Kidney capillary endothelial cell (primary cell): Measurements from ENCODE around the gene RBM47.
"Not testable (repeated sequence)": the region's sequence is repeated elsewhere in the genome, so short reads cannot be mapped to it uniquely, and the experiment has no call there.

Experiments
- DNase-seq: peaks from one replicate; pipeline ENCODE4 v3.0.0-alpha.2; 2018; ENCODE audit warnings: low spot score

The RBM47 gene

DNA sequence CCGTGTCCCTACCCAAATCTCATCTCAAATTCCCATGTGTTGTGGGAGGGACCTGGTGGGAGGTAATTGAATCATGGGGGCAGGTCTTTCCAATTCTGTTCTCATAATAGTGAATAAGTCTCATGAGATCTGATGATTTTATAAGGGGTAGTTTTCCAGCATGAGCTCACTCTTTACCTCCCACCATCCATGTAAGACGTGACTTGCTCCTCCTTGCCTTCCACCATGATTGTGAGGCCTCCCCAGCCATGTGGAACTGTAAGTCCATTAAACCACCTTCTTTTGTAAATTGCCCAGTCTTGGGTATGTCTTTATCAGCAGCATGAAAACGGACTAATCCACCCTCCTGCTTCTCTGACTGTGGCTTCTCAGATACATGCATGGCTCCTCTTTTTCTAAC lies 222.2 kb downstream of the RBM47 start:
- DNase-seq: not testable (repeated sequence)

DNA sequence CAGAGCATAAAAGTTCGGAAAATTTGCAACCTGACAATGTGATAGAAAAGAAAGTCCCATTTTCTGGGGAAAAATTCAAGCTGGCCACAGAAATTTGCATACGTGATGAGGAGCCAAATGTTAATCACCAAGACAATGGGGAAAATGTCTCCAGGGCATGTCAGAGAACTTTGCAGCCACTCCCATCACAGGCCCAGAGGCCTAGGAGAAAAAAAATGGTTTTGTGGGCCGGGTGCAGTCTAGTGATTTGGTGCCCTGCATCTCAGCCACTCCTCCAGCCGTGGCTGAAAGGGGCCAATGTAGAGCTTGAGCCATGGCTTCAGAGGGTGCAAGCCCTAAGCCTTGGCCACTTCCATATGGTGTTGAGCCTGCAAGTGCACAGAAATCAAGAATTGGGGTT lies 223.3 kb downstream of the RBM47 start:
- no peak for DNase-seq

DNA sequence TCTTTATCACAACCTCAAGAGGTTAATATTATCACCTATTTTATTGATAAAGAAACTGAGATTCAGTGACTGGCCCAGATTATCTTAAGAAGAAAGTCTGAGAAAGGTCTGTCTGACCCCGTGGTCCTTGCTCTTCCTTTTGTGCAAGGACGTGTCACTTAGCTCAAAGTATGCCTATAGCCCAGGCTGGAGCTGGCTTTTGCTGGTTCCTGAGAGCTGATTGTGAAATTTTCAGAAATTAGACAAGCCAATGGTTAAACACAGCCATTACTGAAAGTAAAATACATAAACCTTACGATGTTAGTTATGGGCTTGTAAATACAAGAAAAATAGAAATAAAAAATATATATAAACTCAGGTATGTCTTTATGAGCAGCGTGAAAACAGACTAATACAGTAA lies 224.5 kb downstream of the RBM47 start:
- no peak for DNase-seq

DNA sequence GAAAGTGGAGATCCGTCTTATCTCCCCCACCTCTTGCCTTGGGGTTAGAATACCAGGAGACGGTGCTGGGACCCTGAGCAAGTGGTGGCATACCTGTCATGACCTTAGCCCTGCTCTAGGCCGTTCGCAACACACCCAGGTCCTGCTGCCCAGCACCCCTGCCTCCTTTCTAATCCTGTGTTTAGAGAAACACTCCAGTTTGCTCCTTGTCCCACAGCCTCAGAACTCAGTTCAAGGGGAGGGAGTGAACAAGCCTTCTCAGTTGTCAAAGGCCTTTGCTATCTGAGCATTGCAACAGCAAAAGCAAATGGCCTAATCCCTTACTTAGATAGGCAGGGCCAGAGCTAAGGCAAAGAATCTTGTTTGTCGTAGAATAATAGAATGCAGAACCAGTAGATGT lies 226.6 kb downstream of the RBM47 start:
- no peak for DNase-seq

DNA sequence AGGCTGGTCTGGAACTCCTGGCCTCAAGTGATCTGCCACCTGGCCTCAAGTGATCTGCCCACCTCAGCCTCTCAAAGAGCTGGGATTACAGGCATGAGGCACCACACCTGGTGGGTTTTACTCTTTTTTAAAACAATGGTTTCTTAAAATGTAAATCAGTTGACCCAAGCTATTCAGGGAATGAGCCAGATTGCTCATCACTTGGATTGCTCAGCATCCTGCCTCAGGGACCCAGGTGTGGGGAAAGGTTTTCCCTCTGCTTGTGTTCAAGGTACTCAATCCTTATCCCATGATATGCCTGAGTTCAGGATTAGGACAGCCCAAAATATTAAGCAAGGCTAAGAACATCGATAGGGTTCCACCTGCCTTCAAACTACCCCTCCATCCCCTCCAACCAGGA lies 227.1 kb downstream of the RBM47 start:
- DNase-seq: no peak

DNA sequence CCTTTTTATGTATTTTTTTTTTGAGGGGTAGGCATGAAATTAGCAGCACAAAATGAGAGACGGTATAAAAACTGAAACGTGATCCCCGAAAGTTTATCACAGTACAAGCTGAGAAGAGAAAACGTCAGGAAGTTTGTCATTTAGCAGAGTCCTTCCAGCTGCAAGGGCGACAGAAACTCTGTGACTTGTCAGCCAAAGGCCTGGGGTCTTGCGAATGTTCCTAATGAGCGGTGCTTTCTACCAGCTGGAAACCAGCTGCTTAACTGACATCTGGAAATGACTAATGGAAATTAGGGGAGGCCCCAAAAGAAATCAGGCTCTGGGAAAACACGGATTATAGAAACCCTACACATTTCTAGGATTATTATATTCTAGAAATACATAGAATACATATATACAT lies 228.0 kb downstream of the RBM47 start:
- no peak for DNase-seq

DNA sequence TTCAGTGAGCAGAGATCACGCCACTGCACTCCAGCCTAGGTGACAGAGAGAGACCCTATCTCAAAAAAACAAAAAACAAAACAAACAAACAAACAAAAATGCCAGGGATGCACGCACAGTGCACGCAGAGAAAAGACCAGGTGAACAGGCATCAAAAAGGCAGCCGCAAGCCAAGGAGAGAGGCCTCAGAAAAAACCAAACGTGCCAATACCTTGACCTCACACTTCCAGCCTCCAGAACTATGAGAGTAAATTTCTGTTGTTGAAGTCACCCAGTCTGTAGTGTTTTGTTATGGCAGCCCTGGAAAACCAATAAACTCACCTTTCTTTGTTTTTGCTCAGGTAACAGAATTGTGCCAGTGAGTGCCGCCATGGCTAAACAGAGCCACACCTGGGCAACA lies 228.6 kb downstream of the RBM47 start:
- no peak for DNase-seq

DNA sequence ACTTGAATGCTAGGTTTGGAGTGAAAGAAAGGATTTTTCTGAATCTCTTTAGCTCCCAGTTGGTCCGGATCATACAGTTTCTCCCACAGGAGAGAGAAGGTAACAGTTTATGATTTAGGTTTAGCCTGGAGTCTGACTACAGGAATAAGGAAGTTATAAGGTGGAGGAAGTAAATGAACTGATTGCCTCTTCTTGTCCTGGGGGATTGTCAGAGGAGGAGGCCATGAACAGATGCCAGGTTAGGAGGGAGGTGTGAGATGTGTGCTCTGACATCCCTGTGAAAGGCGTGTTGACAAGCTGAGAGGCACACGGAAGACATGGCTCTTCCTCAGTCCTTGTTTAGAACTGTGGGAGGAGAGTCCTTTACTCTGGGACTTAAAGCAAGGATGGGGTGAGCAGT lies 230.1 kb downstream of the RBM47 start:
- DNase-seq: no peak

DNA sequence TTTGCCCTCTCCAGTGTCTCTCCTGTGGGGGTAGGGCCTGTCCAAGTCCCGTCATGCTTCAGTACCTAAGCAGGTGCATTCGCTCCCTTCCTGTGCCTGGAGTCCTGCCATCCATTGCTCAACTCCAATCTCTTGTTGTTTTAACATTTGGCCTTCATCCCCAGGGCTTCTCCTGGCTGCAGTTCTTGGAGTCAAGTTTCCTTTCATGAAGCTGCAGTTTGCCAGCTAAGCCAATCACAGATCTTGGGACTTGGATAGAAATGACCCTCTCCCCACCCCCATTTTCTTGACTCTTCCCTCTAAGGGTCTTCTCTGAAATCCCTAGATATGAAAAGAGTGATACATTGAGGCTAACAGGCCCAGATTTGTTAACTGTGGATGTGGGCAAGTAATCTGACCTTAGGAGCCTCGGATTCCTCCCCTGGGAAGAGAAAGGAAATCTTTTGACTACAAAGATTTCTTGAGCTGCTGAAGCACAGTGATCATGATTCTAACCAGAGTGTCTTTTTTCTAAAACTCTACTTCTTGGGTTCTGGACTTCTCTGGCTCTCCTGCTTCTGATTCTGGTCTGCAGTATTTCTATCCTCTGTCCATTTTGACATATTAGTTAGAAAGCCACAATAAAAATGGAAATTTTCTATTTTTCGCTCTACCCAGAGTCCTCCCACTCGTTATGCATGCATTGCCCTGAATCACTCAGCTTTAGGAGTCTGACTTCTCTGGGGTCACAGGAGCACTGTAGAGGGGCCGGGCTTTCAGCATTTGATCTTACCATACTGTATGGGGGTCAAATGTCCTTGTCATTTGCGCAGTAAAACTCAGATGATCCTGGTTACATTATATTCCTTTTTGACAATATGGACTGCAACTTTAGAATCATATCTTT lies 233.5 kb downstream of the RBM47 start:
- DNase-seq: no peak

DNA sequence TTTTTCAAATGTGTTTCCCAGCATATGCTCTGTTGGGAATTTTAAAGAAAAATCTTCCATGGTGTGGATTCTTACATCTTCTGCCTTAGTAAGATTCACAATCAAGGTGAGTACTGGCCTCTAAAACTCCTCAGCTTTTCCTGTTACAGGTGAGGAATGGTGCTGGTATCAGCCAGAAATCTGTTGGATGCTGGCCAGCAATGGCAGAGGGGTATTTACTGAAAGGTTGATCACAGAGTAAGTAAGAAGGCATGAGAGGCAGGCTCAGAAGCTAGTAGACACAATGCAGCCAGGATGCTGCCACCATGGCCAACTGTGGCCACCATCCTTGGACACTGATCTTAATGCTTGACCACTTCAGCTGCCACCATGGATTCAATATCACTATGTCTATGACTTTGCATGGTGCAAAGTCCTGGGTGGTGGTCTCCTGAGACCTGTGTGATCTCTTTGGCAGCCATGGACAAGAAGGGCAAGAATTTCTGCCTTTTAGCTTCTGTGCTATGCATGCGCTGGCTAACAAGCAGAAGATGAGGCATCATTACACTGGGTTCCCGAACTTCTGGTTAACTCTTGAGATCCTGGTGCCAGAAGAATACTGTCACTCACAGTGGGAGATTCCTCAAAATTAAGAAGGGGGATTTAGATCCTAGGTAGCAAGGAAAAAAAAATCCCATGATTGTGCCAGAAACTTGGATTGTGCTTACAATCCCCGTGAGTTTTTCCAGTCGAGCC lies 234.3 kb downstream of the RBM47 start:
- no peak for DNase-seq

DNA sequence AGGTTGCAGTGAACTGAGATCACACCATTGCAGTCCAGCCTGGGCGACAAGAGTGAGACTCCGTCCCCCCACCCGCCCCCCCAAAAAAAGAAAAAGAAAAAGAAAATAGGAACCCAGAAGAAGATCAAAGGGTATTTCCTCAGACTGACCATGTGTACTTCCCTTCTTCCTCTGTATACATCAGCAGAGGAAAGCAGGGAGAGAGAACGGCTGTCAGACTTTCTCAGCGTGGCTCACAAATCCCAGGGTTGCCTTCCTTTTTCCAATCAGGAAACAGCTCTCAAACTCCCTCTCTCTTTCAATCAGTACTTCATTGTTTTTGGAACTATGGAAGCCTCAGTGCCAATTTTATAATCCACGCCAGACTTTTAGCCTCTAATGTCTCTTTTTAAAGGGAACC lies 235.4 kb downstream of the RBM47 start:
- no peak for DNase-seq

DNA sequence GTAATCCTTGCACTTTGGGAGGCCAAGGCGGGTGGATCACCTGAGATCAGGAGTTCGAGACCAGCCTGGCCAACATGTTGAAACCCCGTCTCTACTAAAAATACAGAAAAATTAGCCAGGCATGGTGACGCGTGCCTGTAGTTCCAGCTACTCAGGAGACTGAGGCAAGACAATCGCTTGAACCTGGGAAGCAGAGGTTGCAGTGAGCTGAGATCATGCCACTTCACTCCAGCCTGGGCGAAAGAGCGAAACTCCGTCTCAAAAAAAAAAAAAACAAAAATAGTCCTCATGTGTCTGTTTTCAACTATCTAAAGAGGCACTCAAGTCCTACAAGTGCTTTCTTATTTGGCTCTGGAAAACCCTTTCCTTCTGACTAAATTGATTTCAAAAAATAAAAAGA lies 237.4 kb downstream of the RBM47 start:
- not testable (repeated sequence) for DNase-seq

DNA sequence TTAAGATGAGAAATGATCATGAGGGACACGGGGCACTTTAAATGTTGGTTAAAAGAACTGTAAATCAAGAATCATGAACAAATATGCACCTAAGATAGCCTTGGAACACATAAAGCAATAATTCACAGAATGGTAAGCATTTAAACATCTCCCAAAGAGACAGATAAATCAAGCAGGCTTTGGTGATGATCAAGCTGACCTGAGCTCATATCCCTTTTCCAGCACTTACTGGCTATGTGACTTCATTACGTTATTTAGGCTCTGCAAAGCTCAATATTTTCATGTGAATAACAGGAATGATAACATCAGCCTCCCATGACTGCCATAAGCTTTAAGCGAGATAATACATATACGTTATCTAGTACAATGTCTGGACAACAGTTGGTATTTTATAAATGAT lies 239.7 kb downstream of the RBM47 start:
- no peak for DNase-seq

DNA sequence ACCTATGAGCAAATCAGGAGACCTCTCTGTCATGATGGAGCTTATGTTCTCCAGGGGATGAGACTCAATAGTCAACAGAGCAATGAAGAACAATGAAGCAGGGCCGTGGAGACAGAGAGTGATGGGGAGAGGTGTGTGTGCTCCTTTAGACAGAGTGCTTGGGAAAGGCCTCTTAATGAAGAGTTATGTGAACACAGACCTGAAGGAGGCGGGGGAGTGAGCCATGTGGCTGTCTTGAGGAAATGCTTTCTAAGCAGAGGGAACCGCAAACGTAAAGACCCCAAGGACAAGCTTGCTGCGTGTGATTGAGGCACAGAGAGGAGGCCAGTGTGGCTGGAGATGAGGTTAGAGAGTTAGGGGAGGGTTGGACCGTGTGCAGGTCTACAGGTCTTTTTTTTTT lies 241.4 kb downstream of the RBM47 start:
- no peak for DNase-seq

DNA sequence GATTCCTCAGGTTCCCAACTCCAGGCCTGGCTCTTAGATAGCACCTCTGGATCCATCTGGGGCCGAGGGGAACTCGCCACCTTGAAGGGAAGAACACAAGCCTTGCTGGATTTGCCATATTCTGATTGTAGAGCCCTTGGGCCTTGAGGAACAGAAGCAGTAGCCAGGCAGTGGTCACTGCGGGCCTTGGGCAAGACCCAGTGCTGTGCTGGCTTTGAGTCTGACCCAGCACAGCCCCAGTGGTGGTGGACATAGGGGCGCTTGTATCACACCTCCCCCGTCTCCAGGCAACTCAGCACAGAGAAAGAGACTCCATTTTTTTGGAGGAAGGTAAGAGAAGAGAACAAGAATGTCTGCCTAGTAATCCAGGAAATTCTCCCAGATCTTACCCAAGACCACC lies 249.0 kb downstream of the RBM47 start:
- no peak for DNase-seq

DNA sequence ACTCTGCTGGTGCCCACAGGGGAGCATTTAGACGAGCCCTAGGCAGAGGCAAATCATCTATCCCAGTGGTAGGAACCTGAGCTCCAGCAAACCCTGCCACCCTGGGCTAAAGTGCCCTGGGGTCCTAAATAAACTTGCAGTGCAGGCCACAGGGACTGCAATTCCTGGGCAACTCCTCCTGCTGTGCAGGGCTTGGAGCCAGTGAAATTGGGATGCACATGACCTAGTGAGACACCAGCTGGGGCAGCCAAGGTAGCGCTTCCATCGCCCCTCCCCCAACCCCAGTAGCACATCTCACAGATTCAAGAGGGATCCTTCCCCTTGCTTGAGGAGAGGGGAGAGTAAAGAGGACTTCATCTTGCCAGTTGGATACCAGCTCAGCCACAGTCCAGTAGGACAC lies 250.4 kb downstream of the RBM47 start:
- no peak for DNase-seq

DNA sequence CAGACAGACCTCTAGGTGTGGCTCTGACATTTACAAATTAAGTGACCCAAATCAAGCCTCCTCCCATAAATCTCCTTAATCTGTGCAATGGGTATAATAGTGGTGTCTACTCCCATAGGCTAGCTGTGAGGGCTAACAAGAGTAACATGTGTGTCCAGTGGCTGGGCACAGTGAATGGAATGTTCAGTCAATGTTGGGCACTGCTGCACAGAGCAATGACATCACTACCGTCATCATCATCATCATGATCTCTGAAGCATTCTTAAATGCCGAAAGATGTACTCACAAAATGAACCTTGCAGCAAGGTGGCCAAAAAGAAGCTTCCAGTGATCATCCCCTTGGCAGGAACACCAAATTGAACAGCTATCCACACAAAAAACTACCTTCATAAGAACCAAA lies 251.0 kb downstream of the RBM47 start:
- no peak for DNase-seq

DNA sequence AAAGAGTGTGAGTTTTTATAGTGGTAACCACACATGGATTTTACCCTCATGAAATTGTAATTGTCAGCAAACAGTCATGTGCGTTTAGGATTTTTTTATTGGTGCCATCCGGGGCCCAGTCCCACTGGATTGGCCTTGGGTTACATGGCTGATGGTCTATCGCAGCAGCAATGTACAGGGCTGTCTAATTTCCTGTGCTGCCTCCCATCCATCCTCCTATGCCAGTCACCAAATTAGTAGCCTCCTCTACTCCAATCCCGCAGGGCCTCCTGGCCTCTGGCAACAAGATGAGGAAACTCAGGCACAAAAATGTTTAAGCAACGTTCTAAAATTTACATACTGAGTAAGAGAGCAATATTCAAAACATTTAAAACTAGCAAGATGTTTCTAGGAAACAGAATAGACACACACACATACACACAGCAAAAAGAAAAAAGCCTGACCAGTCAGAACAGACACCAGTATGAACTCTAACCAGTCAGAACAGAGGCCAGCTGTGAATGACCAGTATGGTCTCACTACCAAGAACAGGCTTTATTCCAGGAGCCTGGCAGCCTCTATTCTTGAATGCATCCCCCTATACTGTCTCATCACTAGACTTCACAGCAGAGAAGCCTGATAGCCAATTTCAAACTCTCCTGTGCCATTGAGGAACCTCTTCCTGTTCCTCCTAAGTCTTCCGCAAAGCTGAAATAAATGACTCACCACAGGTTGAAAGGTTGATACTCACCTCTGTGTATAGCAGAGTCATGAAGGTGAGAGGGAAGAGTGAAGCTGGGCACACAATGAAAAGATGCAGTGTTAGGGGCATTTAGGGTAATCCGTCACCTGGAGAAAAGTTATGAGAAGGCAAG lies 251.9 kb downstream of the RBM47 start:
- no peak for DNase-seq

DNA sequence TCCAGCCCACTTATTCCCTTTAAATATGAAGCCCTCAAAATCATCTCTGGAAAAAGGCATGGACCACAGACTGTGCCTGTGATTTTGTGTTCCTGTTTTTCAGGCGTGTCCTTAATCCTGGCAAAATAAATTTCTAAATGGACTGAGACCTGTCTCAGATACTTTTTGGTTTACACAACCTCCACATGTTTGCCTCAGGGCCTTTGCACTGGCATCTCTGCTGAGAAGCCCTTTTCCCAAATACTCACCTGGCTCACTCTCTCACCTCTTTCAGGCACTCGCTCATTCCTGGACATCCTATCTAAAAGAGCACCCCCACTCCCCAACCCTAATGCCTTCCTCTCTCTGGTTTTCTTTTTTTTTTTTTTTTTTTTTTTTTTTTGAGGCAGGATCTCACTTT lies 254.0 kb downstream of the RBM47 start:
- no peak for DNase-seq

DNA sequence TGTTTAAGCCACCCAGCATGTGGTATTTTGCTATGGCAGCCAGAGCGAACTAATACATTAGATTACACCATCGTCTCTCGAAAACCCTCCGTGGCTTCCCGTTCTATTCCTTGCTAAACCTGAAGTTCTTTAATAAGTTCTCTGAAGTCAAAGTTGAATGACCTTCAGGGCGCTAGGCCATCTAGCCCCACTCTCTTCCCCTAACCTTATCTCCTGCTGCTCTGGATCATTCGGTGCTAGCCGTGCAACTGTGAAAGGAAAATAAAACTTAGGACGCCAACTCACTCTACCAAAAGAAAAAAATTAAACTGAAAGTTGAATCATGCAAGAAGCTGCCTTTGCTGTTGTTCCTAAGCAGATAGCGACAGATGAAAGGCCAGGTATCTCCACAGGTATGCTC lies 254.6 kb downstream of the RBM47 start:
- no peak for DNase-seq

DNA sequence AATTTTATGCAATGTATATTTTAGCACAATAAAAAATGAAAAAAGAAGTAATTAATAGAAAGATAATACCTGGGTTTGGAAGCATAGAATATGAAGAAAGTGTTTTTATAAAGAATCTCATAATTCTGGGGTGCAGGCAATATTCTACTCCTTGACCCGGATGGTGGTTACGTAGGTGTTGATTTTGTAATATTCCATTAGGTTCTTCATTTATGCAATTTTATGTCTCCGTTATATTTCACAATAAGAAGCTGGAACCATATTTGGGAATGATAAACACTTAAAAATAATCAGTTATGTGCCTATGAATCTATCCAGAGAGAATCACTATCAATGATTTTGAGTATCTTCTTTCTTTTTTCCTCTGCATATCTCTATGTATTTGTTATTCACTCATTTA lies 256.0 kb downstream of the RBM47 start:
- no peak for DNase-seq
